Bronchial smooth muscle cell (primary cell): ENCODE data around the gene KIF6. TPM values are rescaled to one million over a fixed set of nuclear protein-coding genes. Genes with fewer than 3 reads are reported as not detected.

Experiments used
- total RNA-seq: library from RNA; depleted of rRNA; stranded (reverse); fragments of >200 nt; gene quantifications from 2 replicates; pipeline ENCODE4 v1.2.1, GENCODE V29; 2014

Gene KIF6
- total RNA-seq: 0.16 and 0.52 TPM in 2 replicates

GRCh38 chr6:39724787-39725631 is at the start of gene KIF6:
Gene KIF6, minus strand, starts transcription at chr6:39725408. Its CDS starts 98 bp downstream, at chr6:39725310.

DNA sequence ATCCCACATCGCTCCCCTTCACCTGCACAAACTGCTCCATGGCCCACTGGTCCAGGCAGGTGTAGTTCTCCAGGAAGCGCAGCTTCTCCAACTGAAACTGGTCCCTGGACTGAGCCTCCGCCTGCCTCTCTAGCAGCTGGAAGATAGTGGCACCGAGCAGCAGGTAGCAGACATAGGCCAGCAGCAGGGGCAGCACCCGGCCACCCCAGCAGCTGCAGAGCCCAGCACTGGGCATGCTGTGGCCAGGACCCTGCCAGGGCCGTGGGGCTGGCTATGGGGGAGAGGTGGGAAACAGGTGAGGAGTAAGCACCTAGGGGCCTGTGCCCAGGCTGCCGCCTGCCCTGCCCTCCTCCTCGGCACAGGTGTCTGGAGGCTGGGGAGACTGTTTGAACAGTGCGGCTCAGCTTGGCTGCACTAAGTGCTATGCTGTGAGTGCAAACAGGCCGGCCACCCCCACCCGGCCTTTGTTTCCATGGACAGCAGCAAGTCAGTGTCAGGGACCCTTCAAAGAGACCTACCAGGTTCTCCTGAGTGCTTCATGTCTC is 402.8 kb downstream of the KIF6 start, which contains the start of gene KCNK16:
Gene KCNK16, minus strand, starts transcription at position 397 of the 545 bp plus-strand sequence. Its CDS starts 162 bp downstream, at position 235.

DNA sequence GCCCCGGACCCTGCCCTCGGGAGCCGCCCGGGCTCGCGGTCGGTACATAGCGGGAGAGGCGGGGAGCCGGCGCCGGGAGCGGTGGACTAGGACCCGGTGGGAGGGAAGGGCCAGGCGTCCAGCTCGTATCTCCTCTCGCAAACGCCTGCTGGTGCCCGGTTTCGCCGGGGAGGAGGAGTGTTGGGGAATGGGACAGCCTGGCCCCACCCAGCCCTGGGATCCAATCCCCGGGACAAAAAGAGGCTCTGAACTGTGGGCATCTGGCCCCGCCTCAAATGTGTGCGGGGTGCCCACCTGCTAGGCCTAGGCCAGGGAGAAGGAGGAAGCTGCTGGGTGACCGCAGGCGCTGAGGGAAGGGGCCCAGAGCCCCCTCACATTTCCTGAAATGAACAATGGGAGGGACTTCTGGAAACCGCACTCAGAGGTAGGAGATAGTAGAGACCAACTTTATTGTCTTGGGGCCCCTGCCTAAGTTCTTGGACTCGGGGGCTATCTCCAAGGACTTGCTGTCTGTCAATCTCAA is 410.9 kb downstream of the KIF6 start, which contains the start of gene KCNK17:
Gene KCNK17, minus strand, starts transcription at position 147 of the 523 bp plus-strand sequence. Its CDS starts 99 bp downstream, at position 48.

Other genes starting within 250 kb of the KIF6 start
- 2.3 and 4.7 TPM in 2 replicates for gene DAAM2, start 67.0 kb upstream of the KIF6 start, total RNA-seq
- gene MOCS1, start 209.1 kb upstream of the KIF6 start, total RNA-seq: 5.7 and 6.3 TPM in 2 replicates